Loucy (cell line): ENCODE data around the gene FZR1.
A peak's percentile ranks its signal among the peaks of the same experiment; 100 is the strongest.

Source experiments
- H2AFZ ChIP-seq: fragments of 200-600 bp; sonication (generic); 2 replicates; pipeline ENCODE4 v1.6.0; 2016; ENCODE audit warnings: antibody characterized with exemption, mild to moderate bottlenecking, low read length, moderate library complexity
- H3F3A ChIP-seq: fragments of 200-600 bp; 2 replicates; pipeline ENCODE4 v1.6.0; 2016; ENCODE audit warnings: antibody characterized with exemption, low read depth, mild to moderate bottlenecking
- H3K27me3 ChIP-seq: fragments of 200-600 bp; sonication (generic); 2 replicates; pipeline ENCODE4 v1.6.1; 2014; ENCODE audit warnings: low read length, mild to moderate bottlenecking; ENCODE audit not compliant: insufficient read depth, poor library complexity, severe bottlenecking
- H3K36me3 ChIP-seq: fragments of 200-600 bp; sonication (generic); 2 replicates; pipeline ENCODE4 v1.6.1; 2016; ENCODE audit warnings: low read length; ENCODE audit not compliant: insufficient read depth
- H3K4me1 ChIP-seq: fragments of 200-600 bp; sonication (generic); 2 replicates; pipeline ENCODE4 v1.5.1; 2014; ENCODE audit warnings: low read length, mild to moderate bottlenecking; ENCODE audit not compliant: insufficient read depth, poor library complexity, severe bottlenecking
- H3K4me2 ChIP-seq: fragments of 200-600 bp; sonication (generic); 2 replicates; pipeline ENCODE4 v1.6.0; 2014; ENCODE audit warnings: antibody characterized with exemption, low read length, low read depth, mild to moderate bottlenecking; ENCODE audit not compliant: poor library complexity, severe bottlenecking
- H3K4me3 ChIP-seq: fragments of 200-600 bp; sonication (generic); 2 replicates; pipeline ENCODE4 v1.5.1; 2014; ENCODE audit warnings: low read length, mild to moderate bottlenecking, mixed read lengths; ENCODE audit not compliant: poor library complexity, severe bottlenecking
- H3K79me2 ChIP-seq: fragments of 200-600 bp; sonication (generic); 2 replicates; pipeline ENCODE4 v1.6.1; 2014; ENCODE audit warnings: low read length; ENCODE audit not compliant: insufficient read depth
- H3K9ac ChIP-seq: fragments of 200-600 bp; sonication (generic); 2 replicates; pipeline ENCODE4 v1.6.0; 2014; ENCODE audit warnings: mild to moderate bottlenecking, low read depth, low read length, moderate library complexity; ENCODE audit not compliant: poor library complexity, severe bottlenecking
- H3K9me2 ChIP-seq: fragments of 200-600 bp; sonication (generic); replicated peaks from 2 replicates; pipeline ENCODE4 v1.6.1; 2016; ENCODE audit warnings: low read depth, low read length, mixed read lengths
- H3K9me3 ChIP-seq: fragments of 200-600 bp; sonication (generic); 2 replicates; pipeline ENCODE4 v1.6.1; 2014; ENCODE audit warnings: mild to moderate bottlenecking, antibody characterized with exemption, low read length, low read depth; ENCODE audit not compliant: insufficient read depth
- H4K20me1 ChIP-seq: fragments of 200-600 bp; sonication (generic); 2 replicates; pipeline ENCODE4 v1.6.0; 2014; ENCODE audit warnings: antibody characterized with exemption, low read length, mild to moderate bottlenecking; ENCODE audit not compliant: insufficient read depth, poor library complexity, severe bottlenecking
- CTCF ChIP-seq: fragments of 200-600 bp; sonication (generic); conservative IDR thresholded peaks from 2 replicates; pipeline ENCODE4 v1.5.1; 2014; ENCODE audit warnings: mild to moderate bottlenecking, antibody characterized with exemption, low read length
- EZH2phosphoT487 ChIP-seq: fragments of 200-600 bp; IDR thresholded peaks from 2 replicates; pipeline ENCODE4 v1.6.1; 2018; ENCODE audit warnings: antibody characterized with exemption, mild to moderate bottlenecking, moderate library complexity, borderline replicate concordance

The FZR1 gene

GRCh38 chr19:3572132-3572854, 66.2 kb downstream of the FZR1 start:
- H3K9ac ChIP-seq = peak overlapping the region; percentile 49
- TF ChIP-seq EZH2phosphoT487 (no peak), CTCF (no peak)
- H3K36me3 ChIP-seq = peaks cover 7% of the 10 kb centered on the region; the same call in 1 of the 2 replicates
- H3K4me3 ChIP-seq = peak overlapping the region; percentile 69
- peaks cover 8% of the 10 kb centered on the region for H3K4me1 ChIP-seq
- H3K79me2 ChIP-seq = peaks cover 9% of the 10 kb centered on the region
- H3K27me3 ChIP-seq = no peaks in the 10 kb centered on the region
- H3K9me3 ChIP-seq = no peaks in the 10 kb centered on the region
- peak overlapping the region; percentile 64 for H2AFZ ChIP-seq
- H4K20me1 ChIP-seq = peaks cover 22% of the 10 kb centered on the region
- no peaks in the 10 kb centered on the region for H3K9me2 ChIP-seq
- no peaks in the 10 kb centered on the region for H3F3A ChIP-seq
- H3K4me2 ChIP-seq = peak overlapping the region; percentile 82

- H2AFZ ChIP-seq = peak within 1 kb of the TSS; percentile 64
- H3K79me2 ChIP-seq = peaks cover 9% of the 10 kb centered on the region
- peak within 1 kb of the TSS; percentile 87 for H3K9ac ChIP-seq
- H3K4me2 ChIP-seq = peak within 1 kb of the TSS; percentile 85
- H3K36me3 ChIP-seq = peaks cover 7% of the 10 kb centered on the region; the same call in 1 of the 2 replicates
- H3F3A ChIP-seq = no peaks in the 10 kb centered on the region
- no peaks in the 10 kb centered on the region for H3K9me2 ChIP-seq
- peaks cover 22% of the 10 kb centered on the region for H4K20me1 ChIP-seq
- no peaks in the 10 kb centered on the region for H3K27me3 ChIP-seq
- H3K4me3 ChIP-seq = peak within 1 kb of the TSS; percentile 99
- peaks cover 8% of the 10 kb centered on the region for H3K4me1 ChIP-seq
- no peaks in the 10 kb centered on the region for H3K9me3 ChIP-seq
- TF ChIP-seq CTCF (no peak), EZH2phosphoT487 (no peak)
These were observed 66.7 kb downstream of the FZR1 start, which contains the start of gene HMG20B for GRCh38 chr19:3572855-3573161. Gene HMG20B, plus strand, starts transcription at chr19:3572944. Its CDS starts 366 bp downstream, at chr19:3573310.

- no peaks in the 10 kb centered on the region for H3F3A ChIP-seq
- peak overlapping the region; percentile 87 for H3K9ac ChIP-seq
- H3K79me2 ChIP-seq = peaks cover 9% of the 10 kb centered on the region
- peak overlapping the region; percentile 85 for H3K4me2 ChIP-seq
- peaks cover 8% of the 10 kb centered on the region for H3K4me1 ChIP-seq
- peak overlapping the region; percentile 99 for H3K4me3 ChIP-seq
- peaks cover 7% of the 10 kb centered on the region; the same call in 1 of the 2 replicates for H3K36me3 ChIP-seq
- H3K9me3 ChIP-seq = no peaks in the 10 kb centered on the region
- H4K20me1 ChIP-seq = peaks cover 22% of the 10 kb centered on the region
- H3K27me3 ChIP-seq = no peaks in the 10 kb centered on the region
- TF ChIP-seq EZH2phosphoT487 = no peak
- TF ChIP-seq CTCF = no peak
- no peaks in the 10 kb centered on the region for H3K9me2 ChIP-seq
- H2AFZ ChIP-seq = 0 out of 2 replicates have a peak overlapping the region, but pooled peaks have one; percentile 32
These were observed 67.2 kb downstream of the FZR1 start for GRCh38 chr19:3573162-3573857.
